H1 (cell line): ENCODE measurements around the gene UBE2E1.

ENCODE experiments used
- ASH2L ChIP-seq: fragments of 200-600, 300-600 bp; sonication (generic); IDR thresholded peaks from one replicate; pipeline ENCODE4 v1.7.1; 2017; ENCODE audit warnings: low read length
- CBX8 ChIP-seq: fragments of 300-800, 300-1000 bp; sonication (generic); IDR thresholded peaks from 2 replicates; pipeline ENCODE4 v1.7.1; 2016; ENCODE audit warnings: low read depth, low read length, borderline replicate concordance
- CREB1 ChIP-seq: IDR thresholded peaks from 2 replicates; pipeline ENCODE4 v1.6.1; 2012; ENCODE audit warnings: inconsistent platforms
- CTCF ChIP-seq, 3 experiments: IDR thresholded peaks; 1 replicate in 2 of 3; 2 replicates in 1 of 3; pipeline versions ENCODE4 v1.5.1 to v1.6.1; 2011; ENCODE audit warnings: low read length in 3 of 3, mild to moderate bottlenecking in 3 of 3, inconsistent platforms in 2 of 3, low read depth in 1 of 3, moderate library complexity in 1 of 3; ENCODE audit not compliant: insufficient read depth in 1 of 3; ENCODE audit errors: control extremely low read depth in 1 of 3
- EZH2 ChIP-seq: fragments of 200-600 bp; sonication (generic); IDR thresholded peaks from 2 replicates; pipeline ENCODE4 v1.7.1; 2012; ENCODE audit warnings: low read depth, mild to moderate bottlenecking, moderate library complexity, low read length, inconsistent platforms; ENCODE audit not compliant: severe bottlenecking
- JUN ChIP-seq: IDR thresholded peaks from 2 replicates; pipeline ENCODE4 v1.6.1; 2011; ENCODE audit warnings: low read depth, mild to moderate bottlenecking, improper control_type of control experiment, low read length
- POLR2A ChIP-seq, 2 experiments: IDR thresholded peaks; 1 replicate in 1 of 2; 2 replicates in 1 of 2; pipeline ENCODE4 v1.6.1; 2011; ENCODE audit warnings: low read depth in 2 of 2, low read length in 2 of 2, mild to moderate bottlenecking in 2 of 2; ENCODE audit errors: control extremely low read depth in 1 of 2
- POLR2AphosphoS5 ChIP-seq: IDR thresholded peaks from 2 replicates; pipeline ENCODE4 v1.6.1; 2011; ENCODE audit warnings: low read depth, low read length
- RXRA ChIP-seq: IDR thresholded peaks from 2 replicates; pipeline ENCODE4 v1.6.1; 2011; ENCODE audit warnings: low read depth, mild to moderate bottlenecking, low read length, moderate library complexity; ENCODE audit not compliant: insufficient read depth
- SAP30 ChIP-seq: fragments of 300-600 bp; sonication (generic); IDR thresholded peaks from 2 replicates; pipeline ENCODE4 v1.7.1; 2012; ENCODE audit warnings: low read length, moderate library complexity, mild to moderate bottlenecking, inconsistent platforms; ENCODE audit not compliant: insufficient read depth, insufficient replicate concordance
- TAF1 ChIP-seq: IDR thresholded peaks from 2 replicates; pipeline ENCODE4 v1.6.1; 2011; ENCODE audit warnings: mild to moderate bottlenecking, low read depth, low read length
- USF2 ChIP-seq: IDR thresholded peaks from 2 replicates; pipeline ENCODE4 v1.6.1; 2011; ENCODE audit warnings: low read length, improper control_type of control experiment
- YY1 ChIP-seq: IDR thresholded peaks from 2 replicates; pipeline ENCODE4 v1.6.1; 2011; ENCODE audit warnings: low read depth, mild to moderate bottlenecking, low read length
- ZNF274 ChIP-seq: IDR thresholded peaks from 2 replicates; pipeline ENCODE4 v1.7.0; 2012; ENCODE audit warnings: low read length, borderline replicate concordance; ENCODE audit errors: extremely low read depth

DNA sequence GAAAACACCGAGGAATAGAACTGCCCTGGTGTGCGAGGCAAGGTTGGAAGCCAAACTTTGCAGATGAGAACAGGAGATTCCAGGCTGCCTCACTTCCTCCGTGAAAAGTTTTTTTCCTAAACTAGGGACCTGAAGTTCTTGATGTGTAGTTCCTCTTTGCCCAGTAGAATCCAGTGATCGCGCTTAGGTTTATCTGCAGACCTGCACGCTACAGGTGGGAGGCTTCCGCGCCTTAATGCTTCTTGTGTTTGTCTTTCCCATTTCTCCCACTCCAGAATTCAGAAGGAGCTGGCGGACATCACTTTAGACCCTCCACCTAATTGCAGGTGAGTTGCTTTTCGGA, 5.4 kb downstream of the UBE2E1 start:
- TF ChIP-seq CREB1 (no peak), CTCF (IDR thresholded peaks at IDR 0.05; ENCODE audit: control extremely low read depth in 1 of 3, insufficient read depth in 1 of 3, low read depth in 1 of 3, low read length in 3 of 3) (no peak), POLR2AphosphoS5 (no peak), POLR2A (IDR thresholded peaks at IDR 0.05; ENCODE audit: control extremely low read depth in 1 of 2, low read depth in 2 of 2, low read length in 2 of 2) (no peak), EZH2 (no peak), CBX8 (no peak), ASH2L (no peak), YY1 (no peak), RXRA (no peak), JUN (no peak), ZNF274 (no peak), TAF1 (no peak), USF2 (no peak), SAP30 (no peak)
